Mucosa of stomach (tissue), 1 donor: ENCODE results near the gene SULT2A1.
"Not testable (repeated sequence)": the region's sequence is repeated elsewhere in the genome, so short reads cannot be mapped to it uniquely, and the experiment has no call there.

Experiments used
- H3K27me3 ChIP-seq: one replicate; pipeline ENCODE4 v1.7.0; 2013; ENCODE audit warnings: mild to moderate bottlenecking, low read length; ENCODE audit not compliant: control insufficient read depth, insufficient read depth
- H3K36me3 ChIP-seq: one replicate; pipeline ENCODE4 v1.7.0; 2013; ENCODE audit warnings: low read length; ENCODE audit not compliant: control insufficient read depth, insufficient read depth
- H3K4me1 ChIP-seq: one replicate; pipeline ENCODE4 v1.7.0; 2013; ENCODE audit warnings: mild to moderate bottlenecking, low read length; ENCODE audit not compliant: control insufficient read depth, insufficient read depth
- H3K4me3 ChIP-seq: one replicate; pipeline ENCODE4 v1.7.0; 2013; ENCODE audit warnings: low read length
- H3K9ac ChIP-seq: one replicate; pipeline ENCODE4 v1.7.0; 2013; ENCODE audit warnings: mild to moderate bottlenecking, low read length, moderate library complexity
- H3K9me3 ChIP-seq: one replicate; pipeline ENCODE4 v1.7.0; 2013; ENCODE audit warnings: mild to moderate bottlenecking, low read length, moderate library complexity; ENCODE audit not compliant: control insufficient read depth
- donor health status: Pancreatic carcinoma.

The SULT2A1 gene

GRCh38 chr19:47886010-47886559 is at the start of gene SULT2A1:
SULT2A1 (minus strand) TSS chr19:47886315; CDS start chr19:47886257, 58 bp downstream.
- Histone ChIP-seq H3K36me3 (no peaks in the 10 kb centered on the region), H3K9me3 (no peaks in the 10 kb centered on the region), H3K27me3 (no peaks in the 10 kb centered on the region), H3K4me3 (no peak within 1 kb of the TSS), H3K9ac (no peak within 1 kb of the TSS), H3K4me1 (no peaks in the 10 kb centered on the region)

GRCh38 chr19:47928581-47928980 is 42.5 kb upstream of the SULT2A1 start:
- not testable (repeated sequence) for H3K4me1 ChIP-seq, H3K27me3 ChIP-seq, H3K9me3 ChIP-seq, H3K4me3 ChIP-seq, H3K36me3 ChIP-seq, H3K9ac ChIP-seq

GRCh38 chr19:47920107-47920506 is 34.0 kb upstream of the SULT2A1 start:
- H3K36me3 ChIP-seq, H3K9ac ChIP-seq, H3K27me3 ChIP-seq, H3K9me3 ChIP-seq, H3K4me3 ChIP-seq, H3K4me1 ChIP-seq: not testable (repeated sequence)

GRCh38 chr19:47910191-47910590 is 24.1 kb upstream of the SULT2A1 start:
- H3K9me3 ChIP-seq, H3K27me3 ChIP-seq, H3K36me3 ChIP-seq, H3K9ac ChIP-seq, H3K4me1 ChIP-seq, H3K4me3 ChIP-seq: not testable (repeated sequence)

GRCh38 chr19:47909350-47909749 is 23.2 kb upstream of the SULT2A1 start:
- H3K36me3 ChIP-seq, H3K27me3 ChIP-seq, H3K9me3 ChIP-seq, H3K4me1 ChIP-seq, H3K9ac ChIP-seq, H3K4me3 ChIP-seq: not testable (repeated sequence)

GRCh38 chr19:47901370-47901769 is 15.3 kb upstream of the SULT2A1 start:
- Histone ChIP-seq H3K27me3 (no peaks in the 10 kb centered on the region), H3K9me3 (no peaks in the 10 kb centered on the region), H3K9ac (no peak overlapping the region), H3K36me3 (no peaks in the 10 kb centered on the region), H3K4me1 (no peaks in the 10 kb centered on the region), H3K4me3 (no peak overlapping the region)

- Histone ChIP-seq H3K9me3 (no peaks in the 10 kb centered on the region), H3K27me3 (no peaks in the 10 kb centered on the region), H3K4me1 (no peaks in the 10 kb centered on the region), H3K9ac (no peak overlapping the region), H3K4me3 (no peak overlapping the region), H3K36me3 (no peaks in the 10 kb centered on the region)
These were observed 13.2 kb upstream of the SULT2A1 start for GRCh38 chr19:47899335-47899734.

- Histone ChIP-seq H3K4me3 (no peak overlapping the region), H3K27me3 (no peaks in the 10 kb centered on the region), H3K4me1 (no peaks in the 10 kb centered on the region), H3K9ac (no peak overlapping the region), H3K36me3 (no peaks in the 10 kb centered on the region), H3K9me3 (no peaks in the 10 kb centered on the region)
These were observed 11.7 kb upstream of the SULT2A1 start for GRCh38 chr19:47897861-47898260.

GRCh38 chr19:47896773-47897172 is 10.7 kb upstream of the SULT2A1 start:
- H3K9me3 ChIP-seq: no peaks in the 10 kb centered on the region
- H3K4me1 ChIP-seq: no peaks in the 10 kb centered on the region
- H3K36me3 ChIP-seq: no peaks in the 10 kb centered on the region
- no peaks in the 10 kb centered on the region for H3K27me3 ChIP-seq
- no peak overlapping the region for H3K9ac ChIP-seq
- no peak overlapping the region for H3K4me3 ChIP-seq

- Histone ChIP-seq H3K27me3 (no peaks in the 10 kb centered on the region), H3K4me3 (no peak overlapping the region), H3K4me1 (no peaks in the 10 kb centered on the region), H3K9me3 (no peaks in the 10 kb centered on the region), H3K9ac (no peak overlapping the region), H3K36me3 (no peaks in the 10 kb centered on the region)
These were observed 9.9 kb upstream of the SULT2A1 start for GRCh38 chr19:47896019-47896418.

GRCh38 chr19:47895165-47895782 is 9.2 kb upstream of the SULT2A1 start:
- no peaks in the 10 kb centered on the region for H3K4me1 ChIP-seq
- H3K36me3 ChIP-seq: no peaks in the 10 kb centered on the region
- no peaks in the 10 kb centered on the region for H3K9me3 ChIP-seq
- no peaks in the 10 kb centered on the region for H3K27me3 ChIP-seq
- H3K4me3 ChIP-seq: no peak overlapping the region
- H3K9ac ChIP-seq: no peak overlapping the region

GRCh38 chr19:47891923-47892666 is 6.0 kb upstream of the SULT2A1 start:
- Histone ChIP-seq H3K27me3 (no peaks in the 10 kb centered on the region), H3K4me1 (no peaks in the 10 kb centered on the region), H3K9ac (no peak overlapping the region), H3K36me3 (no peaks in the 10 kb centered on the region), H3K9me3 (no peaks in the 10 kb centered on the region), H3K4me3 (no peak overlapping the region)
